IPS-11a (cell line): ENCODE results near the gene ZNF215.
"Not testable (repeated sequence)": the region's sequence is repeated elsewhere in the genome, so short reads cannot be mapped to it uniquely, and the experiment has no call there.

Source experiments
- H3K4me3 ChIP-seq: one replicate; pipeline ENCODE4 v1.5.1; 2013; ENCODE audit warnings: low read depth, low read length, control low read depth

The ZNF215 gene

DNA sequence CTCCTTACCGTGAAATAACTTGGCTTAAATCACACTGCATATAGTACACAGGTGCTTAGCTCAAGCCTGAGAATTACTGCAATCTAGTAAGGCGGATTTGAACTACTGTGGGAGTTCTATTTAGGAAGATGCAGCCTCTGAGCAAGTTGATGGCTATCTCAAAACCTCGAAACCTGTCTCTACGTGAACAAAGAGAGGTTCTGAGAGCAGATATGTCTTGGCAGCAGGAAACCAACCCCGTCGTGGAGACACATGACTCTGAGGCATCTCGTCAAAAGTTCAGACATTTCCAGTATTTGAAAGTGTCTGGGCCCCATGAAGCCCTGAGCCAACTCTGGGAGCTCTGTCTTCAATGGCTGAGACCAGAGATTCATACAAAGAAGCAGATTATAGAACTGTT lies 5.9 kb downstream of the ZNF215 start:
- H3K4me3 ChIP-seq: no peak overlapping the region

DNA sequence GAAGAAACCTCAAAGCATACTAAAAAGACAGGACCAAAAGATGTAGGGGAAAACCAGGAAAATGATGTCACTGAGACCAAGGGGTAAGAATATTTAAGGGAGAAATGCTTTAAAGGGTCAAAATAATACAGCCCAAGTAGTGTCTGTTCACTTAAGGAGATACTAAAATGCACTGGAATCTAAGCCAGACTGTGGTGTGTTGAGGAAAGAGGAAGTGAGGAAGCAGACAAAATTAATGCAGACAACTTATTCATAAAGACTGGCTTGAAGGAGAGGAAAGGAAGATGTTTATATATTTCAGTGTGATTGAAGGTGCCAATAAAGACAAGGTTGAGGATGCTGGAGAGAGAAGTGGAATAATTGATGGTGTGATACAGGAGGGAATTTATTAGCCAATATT lies 15.7 kb downstream of the ZNF215 start:
- H3K4me3 ChIP-seq: no peak overlapping the region

DNA sequence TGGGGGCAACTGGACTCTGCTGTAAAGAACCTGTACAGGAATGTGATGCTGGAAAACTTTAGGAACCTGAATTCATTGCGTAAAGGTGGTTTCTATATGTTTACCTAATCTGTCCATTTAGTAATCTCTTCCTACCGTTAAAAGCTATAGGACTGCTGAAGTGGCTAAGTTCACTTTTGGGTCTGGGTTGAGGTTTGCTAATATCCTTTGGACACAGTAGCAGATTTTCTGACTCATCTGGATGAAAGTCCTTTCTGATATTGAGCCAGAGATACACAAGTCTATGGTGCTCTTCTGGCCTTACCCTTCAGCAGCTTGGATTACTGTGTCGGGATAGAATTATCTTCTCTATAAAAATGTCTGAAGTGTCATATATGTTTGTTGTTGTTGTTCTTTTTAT lies 16.9 kb downstream of the ZNF215 start:
- H3K4me3 ChIP-seq: no peak overlapping the region

DNA sequence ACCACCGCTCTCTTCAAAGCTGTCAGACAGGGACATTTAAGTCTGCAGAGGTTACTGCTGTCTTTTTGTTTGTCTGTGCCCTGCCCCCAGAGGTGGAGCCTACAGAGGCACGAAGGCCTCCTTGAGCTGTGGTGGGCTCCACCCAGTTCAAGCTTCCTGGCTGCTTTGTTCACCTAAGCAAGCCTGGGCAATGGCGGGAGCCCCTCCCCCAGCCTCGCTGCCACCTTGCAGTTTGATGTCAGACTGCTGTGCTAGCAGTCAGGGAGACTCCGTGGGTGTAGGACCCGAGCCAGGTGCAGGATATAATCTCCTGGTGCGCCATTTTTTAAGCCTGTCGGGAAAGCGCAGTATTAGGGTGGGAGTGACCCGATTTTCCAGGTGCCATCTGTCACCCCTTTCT lies 28.0 kb downstream of the ZNF215 start:
- not testable (repeated sequence) for H3K4me3 ChIP-seq

DNA sequence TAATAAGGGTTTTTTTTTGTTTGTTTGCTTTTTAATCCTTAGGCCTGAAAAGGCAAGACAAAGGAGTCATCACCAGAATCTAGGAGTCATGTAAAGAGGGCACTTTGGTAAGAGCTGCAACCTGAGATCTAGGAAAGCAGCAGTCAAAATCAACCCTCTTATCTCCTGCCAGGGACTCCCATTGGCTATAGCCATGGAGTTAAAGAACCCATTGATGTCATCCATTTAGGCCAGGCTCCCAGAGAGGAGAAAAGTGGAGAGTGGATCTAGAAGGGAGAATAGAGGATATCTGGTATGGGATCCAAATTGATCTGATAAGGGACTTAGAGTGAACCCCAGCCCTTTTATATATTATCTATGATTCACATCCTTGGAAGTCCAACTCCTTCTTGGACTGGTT lies 35.9 kb downstream of the ZNF215 start:
- H3K4me3 ChIP-seq: no peak overlapping the region

DNA sequence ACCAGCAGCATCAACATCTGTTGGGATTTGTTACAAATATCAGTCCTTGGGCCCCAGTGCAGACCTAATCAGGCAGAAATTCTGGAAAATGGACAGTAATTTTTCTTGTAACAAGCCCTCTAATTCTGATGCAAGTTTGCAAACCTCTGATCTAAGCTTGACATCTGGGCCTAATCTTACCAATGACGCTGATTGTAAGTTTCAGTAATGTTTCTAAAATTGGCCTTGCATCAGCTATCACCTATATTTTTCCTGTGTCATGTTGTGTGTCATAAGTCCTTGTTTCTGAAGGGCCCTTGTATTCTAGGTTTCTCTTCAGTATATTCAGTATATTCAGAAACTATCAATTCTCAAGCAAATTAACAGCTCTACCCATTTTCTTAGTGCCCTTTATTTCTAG lies 36.4 kb downstream of the ZNF215 start:
- H3K4me3 ChIP-seq: no peak overlapping the region

DNA sequence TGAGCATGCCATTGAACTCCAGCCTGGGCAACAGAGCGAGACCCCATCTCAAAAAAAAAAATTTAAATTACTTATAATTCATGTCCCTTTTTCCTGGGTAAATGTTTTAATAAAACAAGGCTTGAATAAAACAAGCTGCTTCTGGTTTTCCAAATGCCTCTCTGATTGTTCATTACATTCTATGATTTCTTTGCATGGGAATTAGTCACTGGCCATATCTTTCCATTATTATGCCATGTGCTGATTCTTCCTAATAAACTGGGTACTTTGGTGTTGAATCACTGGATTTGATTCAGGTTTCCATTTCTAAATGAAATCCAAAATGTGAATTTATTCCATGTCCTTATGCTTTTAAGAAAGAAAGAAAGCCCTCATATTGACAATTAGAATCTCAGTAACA lies 42.6 kb downstream of the ZNF215 start:
- H3K4me3 ChIP-seq: no peak overlapping the region

DNA sequence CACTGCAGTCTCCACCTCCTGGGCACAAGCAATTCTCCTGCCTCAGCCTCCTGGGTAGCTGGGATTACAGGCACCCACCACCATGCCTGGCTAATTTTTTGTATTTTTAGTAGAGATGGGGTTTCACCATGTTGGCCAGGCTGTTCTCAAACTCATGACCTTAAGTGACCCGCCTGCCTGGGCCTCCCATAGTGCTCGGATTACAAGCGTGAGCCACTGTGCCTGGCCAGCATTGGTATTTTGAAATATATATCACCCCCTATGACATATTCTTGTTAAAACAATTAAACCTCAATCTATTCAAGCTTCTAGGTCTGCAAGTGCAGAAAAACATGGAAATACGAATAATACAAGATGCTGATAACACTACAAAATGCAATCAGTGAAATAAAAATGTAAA lies 43.6 kb downstream of the ZNF215 start:
- H3K4me3 ChIP-seq: not testable (repeated sequence)

DNA sequence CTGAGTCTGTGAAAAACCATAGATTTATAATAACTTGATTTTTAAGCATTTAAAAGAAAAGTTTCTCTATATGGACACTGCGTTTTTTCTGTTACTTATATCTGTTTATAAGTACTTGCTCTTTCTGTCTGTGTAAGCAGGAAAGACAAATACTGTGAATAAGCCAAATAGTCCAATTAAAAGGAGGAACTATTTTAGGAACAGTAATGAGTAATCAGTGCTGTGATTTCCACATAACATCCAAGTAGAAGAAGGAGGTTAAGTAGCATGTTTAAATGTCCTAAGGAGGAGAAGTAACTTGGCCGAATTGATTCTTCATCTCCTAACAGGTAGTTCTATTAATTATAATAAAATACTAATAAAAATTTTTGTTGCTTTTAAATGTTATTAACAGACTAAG lies 53.1 kb downstream of the ZNF215 start:
- H3K4me3 ChIP-seq: no peak overlapping the region

DNA sequence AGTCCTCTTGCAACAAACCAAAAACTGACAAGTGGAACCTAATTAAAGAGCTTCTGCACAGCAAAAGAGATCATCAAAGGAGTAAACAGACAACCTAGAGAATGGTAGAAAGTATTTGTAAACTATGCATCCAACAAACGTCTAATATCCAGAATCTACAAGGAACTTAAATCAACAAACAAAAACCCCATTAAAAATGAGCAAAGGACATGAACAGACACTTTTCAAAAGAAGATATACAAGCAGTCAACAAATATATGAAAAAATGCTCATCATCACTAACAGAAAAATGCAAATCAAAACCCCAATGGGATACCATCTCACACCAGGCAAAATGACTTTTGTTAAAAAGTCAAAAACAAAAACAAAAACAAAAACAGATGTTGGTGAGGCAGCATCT lies 60.3 kb downstream of the ZNF215 start:
- no peak overlapping the region for H3K4me3 ChIP-seq

DNA sequence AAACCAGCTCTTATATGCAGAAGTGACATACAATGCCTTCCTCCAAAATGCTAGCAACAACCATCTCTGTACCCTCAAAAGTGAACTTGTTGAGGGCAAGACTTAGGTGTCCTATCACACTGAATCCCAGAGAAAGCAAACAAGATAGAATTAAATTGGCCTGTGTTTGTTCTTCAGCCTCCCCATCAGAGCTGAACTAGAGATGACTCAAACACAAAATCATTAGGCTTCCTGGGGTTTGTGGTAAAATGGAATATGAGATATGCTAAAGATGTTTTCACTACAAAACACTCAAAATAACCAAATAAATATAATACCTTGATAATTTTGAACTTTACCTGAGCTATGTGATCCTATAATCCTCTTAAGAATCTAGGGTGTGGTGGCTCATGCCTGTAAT lies 62.3 kb downstream of the ZNF215 start:
- no peak overlapping the region for H3K4me3 ChIP-seq

DNA sequence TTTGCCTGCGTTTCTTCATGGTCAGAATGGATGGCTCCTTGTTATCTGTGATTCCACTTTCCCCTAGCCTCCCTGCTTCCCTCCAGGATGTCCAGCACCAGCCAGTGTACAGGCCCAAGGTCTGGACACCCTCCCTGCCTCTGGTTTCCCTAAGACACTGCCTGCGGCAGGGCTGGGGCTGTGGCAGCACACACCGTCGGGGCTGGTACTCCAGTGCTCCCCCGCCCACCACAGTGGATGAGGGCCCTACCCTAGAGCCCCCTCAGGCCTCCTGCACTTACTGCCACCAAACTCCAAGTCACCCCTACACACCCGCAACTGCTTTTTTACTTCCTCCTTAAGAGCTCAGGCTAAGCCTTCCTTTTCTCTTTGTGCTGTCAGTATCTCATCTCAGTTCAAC lies 65.0 kb downstream of the ZNF215 start:
- no peak overlapping the region for H3K4me3 ChIP-seq

DNA sequence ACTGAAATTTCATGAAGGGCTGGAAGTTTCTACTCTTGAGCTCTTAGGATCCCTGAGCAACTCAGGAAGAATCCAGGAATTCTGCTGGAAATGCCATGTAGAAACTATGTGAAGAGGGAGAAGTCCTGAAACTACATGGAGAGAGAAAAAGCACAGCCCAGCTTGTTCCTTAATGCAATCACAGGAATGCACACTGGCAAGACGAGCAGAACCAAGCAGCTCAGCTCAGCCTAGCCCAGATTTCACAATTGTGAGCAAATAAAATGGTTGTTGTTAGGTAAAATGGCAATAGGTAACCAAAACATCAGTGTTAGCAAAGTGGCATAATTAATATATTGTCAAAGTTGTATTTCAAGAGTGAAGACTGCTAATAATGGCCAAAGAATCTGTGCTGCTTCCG lies 65.8 kb downstream of the ZNF215 start:
- no peak overlapping the region for H3K4me3 ChIP-seq

DNA sequence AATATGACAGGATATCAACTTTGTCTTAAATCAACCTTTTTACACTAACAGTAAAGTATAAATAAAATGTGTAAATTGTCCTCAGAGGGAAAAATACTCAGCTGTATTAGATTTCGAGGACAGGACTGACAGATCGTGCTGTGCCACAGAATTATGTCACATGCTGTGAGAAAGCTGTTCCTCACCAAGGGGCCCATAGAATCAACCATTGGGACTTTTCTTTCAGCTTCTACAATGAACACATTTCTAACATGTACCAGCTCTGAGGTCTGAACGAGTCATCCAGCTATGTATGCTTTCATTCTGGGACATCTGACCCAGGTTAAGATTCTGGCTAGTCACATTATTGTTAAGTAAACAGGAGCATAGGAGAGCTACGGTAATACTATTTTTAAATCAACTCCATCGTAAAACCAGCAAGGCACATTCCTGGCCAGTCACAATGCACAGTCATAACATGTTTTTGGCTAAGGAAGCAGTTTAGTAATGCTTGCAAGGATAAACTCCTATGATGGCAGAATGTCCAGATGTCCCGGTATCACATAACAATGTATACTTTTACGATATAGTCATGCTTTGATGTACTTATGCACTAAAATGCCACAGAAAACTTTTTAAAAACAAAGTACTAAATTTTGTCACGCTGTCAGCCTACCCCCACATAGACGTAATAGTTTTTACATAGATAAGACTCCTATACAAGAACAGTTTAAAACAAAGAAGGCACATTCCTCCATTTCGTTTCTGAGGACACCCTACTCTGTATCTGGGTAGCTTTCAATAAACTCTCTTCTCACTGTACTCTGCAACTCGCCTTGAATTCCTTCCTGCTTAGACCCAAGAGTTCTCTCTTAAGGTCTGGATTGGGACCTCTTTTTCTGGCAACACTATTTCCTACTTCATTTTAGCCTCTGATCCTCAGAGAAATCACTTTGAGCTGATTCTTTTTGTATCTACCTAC lies 66.5 kb downstream of the ZNF215 start:
- no peak overlapping the region for H3K4me3 ChIP-seq

DNA sequence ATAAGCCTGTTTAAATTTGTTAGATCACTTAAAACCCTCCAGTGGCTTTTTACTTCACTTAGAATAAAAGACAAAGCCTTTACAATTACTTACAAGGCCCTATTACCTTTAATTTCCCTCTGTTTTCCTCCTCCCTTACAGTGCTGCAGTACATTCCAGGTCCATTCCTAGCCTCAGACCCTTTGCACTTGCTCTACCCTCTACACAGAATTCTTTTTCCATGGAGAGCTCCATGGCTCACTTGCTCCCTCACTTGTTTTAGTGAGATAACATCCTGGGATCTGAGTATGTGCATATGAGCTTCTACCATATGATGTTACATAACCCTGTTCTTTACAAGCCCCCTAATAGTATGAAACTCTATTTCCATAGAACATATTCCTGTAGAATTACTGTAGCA lies 69.5 kb downstream of the ZNF215 start:
- no peak overlapping the region for H3K4me3 ChIP-seq

DNA sequence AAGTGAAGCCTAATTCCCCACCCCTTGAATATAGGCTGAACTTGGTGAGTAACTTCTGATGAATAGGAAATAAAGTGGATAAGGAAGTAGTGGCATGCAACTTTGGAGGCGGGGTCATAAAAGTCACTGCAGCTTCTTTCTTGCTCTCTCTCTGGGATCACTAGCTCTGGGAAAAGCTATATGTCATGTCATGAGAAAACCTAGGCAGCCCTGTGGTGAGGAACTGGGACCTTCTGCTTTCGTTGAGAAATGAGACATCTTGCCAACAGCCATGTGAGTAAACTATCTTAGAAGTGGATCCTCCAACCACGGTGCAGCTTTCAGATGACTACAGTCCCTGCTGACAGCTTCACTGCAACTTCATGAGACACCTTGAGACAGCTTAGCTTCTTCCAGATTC lies 78.3 kb downstream of the ZNF215 start:
- H3K4me3 ChIP-seq: no peak overlapping the region
